ENCODE measurements around the gene ZNF831.

The ZNF831 gene

DNA sequence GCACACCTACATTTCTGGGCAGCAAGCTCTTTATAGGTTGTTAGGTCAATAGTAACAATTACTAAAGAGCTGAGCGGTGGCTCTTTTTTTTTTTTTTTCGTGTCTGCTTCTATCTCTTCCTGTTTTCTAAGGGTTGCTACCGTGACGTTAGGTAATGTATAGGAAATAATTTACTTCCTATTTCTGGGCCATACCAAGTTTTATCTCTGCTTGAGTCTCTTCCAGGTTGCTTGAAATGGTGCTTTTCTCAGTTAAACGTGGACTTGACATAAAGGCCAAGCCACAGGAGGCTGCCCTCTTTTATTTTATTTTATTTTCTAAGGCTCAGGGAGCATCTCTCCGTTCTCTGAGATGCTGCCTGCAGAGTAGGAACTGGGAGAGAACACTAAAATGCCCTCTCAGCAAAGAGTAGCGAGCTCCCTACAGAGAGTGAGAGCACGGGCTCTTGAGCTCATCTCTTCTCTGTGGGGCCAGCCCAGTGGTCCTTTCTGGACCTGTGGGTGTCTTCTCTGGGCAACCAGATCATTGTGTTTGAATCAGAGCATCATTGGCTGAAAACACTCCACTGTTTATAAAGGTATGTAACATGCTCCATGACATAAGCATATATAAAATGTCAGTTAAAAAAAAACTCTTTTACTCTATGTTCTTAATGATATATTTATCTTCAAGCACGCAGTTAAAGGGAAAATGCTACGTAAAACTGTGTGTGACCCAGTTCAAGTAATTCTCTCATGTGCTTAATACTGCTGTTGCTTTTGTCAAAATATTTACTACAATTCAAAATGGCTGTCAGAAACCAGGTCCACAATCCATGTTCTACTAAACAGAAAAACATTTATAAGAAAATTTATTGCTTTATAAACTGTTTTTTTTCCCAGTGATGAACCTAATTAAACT lies at the start of gene ZNF831:
TSS of gene ZNF831 (plus strand) at position 191 of the 900 bp plus-strand sequence. CDS start 27,199 bp downstream, outside the sequence.
- Mint-ChIP-seq H3K27ac (peak within 1 kb of the TSS; percentile 95), H3K27me3 (no peaks in the 10 kb centered on the region), H3K4me3 (peak within 1 kb of the TSS; percentile 80), H3K36me3 (peaks cover 26% of the 10 kb centered on the region), H3K9me3 (peaks cover 2% of the 10 kb centered on the region), H3K4me1 (peaks cover 92% of the 10 kb centered on the region)
- peak; percentile 59 for DNase-seq
- CTCF ChIA-PET, result interaction anchor here (0.6 to 3.6 kb wide), 7 partner anchors 11 to 76 kb away, joined by 3 to 16 read pairs (median 4); no protein-coding TSS in a partner anchor

DNA sequence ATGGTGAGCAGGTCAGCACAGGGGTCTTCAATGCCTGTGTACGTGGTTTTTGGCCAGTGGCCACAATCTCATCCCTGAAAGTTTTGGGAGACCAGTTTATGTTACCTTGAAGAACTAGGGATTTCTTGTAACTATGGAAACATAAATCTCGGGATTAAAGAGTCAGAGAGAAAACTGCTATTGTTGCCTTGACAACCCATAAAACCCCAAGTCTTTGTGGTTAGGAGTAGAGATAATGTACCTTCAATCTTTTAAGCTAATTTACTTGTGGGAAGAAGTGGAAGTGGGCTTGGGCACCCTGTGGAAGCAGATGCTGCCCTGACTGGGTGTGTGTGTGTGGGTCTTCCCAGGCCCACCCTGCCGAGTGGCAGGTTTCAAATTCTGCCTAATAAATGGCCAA lies 46.1 kb upstream of the ZNF831 start:
- Mint-ChIP-seq H3K27me3 (peaks cover 20% of the 10 kb centered on the region), H3K4me1 (peaks cover 44% of the 10 kb centered on the region), H3K9me3 (peaks cover 14% of the 10 kb centered on the region), H3K4me3 (no peak overlapping the region), H3K36me3 (peaks cover 2% of the 10 kb centered on the region), H3K27ac (no peak overlapping the region)
- no peak for DNase-seq
- CTCF ChIA-PET, result interaction anchor here (1.3 kb wide), 1 partner anchor 90 kb away, joined by 3 read pairs; no protein-coding TSS in a partner anchor

DNA sequence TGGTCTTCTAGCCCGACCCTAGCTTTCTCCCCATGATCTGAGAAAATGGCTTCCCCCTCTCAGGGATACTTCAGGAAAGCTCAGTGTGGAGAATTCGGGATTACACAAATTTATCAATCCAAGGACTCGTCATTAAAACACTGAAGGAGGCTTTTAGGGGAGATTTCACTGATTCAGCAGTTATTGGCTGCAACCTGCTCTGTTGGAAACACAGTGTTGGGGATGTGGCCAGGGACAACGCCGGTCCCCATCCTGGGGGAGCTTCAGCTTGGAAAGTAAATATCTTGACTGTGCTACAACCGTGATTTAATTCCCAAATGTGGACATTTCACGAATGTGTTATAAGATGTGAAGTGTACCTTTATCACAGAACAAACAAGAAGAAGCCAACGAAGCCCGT lies 44.8 kb upstream of the ZNF831 start:
- CTCF ChIA-PET, result interaction anchor here (1.0 kb wide), 1 partner anchor 54 kb away, joined by 3 read pairs; no protein-coding TSS in a partner anchor
- Mint-ChIP-seq H3K36me3 (peaks cover 2% of the 10 kb centered on the region), H3K4me3 (no peak overlapping the region), H3K4me1 (peaks cover 57% of the 10 kb centered on the region), H3K27ac (no peak overlapping the region), H3K9me3 (peaks cover 14% of the 10 kb centered on the region), H3K27me3 (peaks cover 11% of the 10 kb centered on the region)
- no peak for DNase-seq

DNA sequence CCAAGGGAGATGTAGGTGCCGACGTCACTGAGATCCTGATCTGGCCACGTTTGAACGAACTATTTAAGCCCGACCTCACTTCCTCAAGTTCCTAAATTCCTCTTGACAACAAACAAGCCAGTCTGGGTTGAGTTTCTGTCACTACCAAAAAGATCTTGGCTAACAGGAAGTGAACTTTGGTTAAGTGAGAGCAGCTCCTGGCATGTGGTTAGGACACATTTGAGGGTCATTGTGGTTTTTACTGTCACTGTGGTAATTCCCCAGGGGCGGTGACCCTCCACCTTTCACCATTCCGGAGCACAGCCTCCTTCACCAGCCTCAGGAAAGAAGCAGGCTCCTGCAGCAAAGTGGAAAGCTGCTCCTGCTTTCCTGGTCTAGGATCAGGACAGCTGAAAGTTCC lies 43.1 kb upstream of the ZNF831 start:
- H3K9me3 Mint-ChIP-seq, result peaks cover 14% of the 10 kb centered on the region
- CTCF ChIA-PET, result interaction anchor here (0.8 to 1.2 kb wide), 3 partner anchors 33 to 87 kb away, joined by 3 to 4 read pairs (median 3); no protein-coding TSS in a partner anchor
- H3K4me3 Mint-ChIP-seq, result no peak overlapping the region
- H3K36me3 Mint-ChIP-seq, result peaks cover 2% of the 10 kb centered on the region
- H3K4me1 Mint-ChIP-seq, result peaks cover 63% of the 10 kb centered on the region
- no peak overlapping the region for H3K27ac Mint-ChIP-seq
- H3K27me3 Mint-ChIP-seq, result peaks cover 11% of the 10 kb centered on the region
- peak; percentile 45 for DNase-seq

DNA sequence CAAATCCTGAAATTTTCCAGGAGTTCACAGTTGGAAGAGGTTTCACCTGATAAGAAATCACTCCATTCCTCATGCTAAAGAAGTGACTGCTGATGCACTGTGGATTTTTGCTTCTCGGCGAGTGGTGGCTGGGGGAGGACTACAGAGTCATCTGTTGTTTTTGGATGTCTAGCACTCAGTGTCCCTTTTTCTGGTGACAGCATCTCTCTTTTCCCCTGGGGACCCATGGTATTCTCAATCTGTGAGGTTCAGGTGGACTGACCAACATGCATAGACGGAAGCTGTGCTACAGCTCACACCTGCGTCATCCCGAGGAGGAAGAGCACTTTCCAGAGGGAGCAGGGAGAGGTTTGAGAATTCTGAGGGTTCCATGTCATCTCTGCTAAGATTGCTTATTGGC lies 42.7 kb upstream of the ZNF831 start:
- peak overlapping the region; percentile 96 for H3K27ac Mint-ChIP-seq
- peaks cover 2% of the 10 kb centered on the region for H3K36me3 Mint-ChIP-seq
- no peak for DNase-seq
- peaks cover 63% of the 10 kb centered on the region for H3K4me1 Mint-ChIP-seq
- H3K9me3 Mint-ChIP-seq, result peaks cover 14% of the 10 kb centered on the region
- H3K27me3 Mint-ChIP-seq, result peaks cover 11% of the 10 kb centered on the region
- no peak overlapping the region for H3K4me3 Mint-ChIP-seq
- CTCF ChIA-PET, result interaction anchor here (0.8 to 1.2 kb wide), 4 partner anchors 31 to 86 kb away, joined by 3 to 4 read pairs (median 3); no protein-coding TSS in a partner anchor

DNA sequence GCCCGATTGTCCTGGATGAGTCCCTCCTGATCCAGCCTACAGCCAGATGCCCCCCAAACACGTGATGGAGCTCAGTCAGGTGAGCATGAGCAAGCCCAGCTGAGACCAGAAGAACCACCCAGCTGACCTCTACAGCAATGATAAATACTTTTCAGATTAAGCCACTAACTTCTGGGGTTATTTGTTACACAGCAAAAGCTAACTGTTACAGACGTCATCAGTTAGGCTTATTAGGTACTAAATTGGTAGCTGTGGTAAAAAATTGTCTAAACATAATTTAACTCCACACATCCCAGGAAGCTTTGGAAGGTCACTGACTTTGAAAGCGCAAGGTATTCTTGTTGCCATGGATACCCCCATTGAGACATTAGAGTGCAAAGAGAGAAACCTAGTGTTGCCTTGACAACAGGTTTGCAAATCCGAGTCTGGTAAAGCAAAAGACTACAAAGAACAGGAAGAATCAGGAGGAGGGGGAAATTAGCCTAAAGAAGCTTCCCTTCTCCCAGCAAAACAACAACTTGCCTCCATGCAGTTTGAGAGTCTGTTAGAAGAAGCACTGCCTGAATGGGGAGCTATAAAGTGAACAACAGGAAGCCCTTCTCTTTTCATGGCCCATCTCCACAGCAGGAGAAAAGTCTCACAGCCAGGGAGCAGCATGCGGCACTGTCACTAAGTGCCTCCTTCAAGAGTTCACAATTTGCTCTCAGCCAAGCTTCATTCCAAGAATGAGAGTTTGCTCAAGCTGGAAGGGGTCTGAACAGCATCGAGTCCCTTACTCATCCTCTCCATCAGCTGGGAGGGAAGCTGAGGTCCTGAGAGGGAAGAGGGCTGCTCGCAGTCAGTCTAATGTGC lies 41.7 kb upstream of the ZNF831 start:
- CTCF ChIA-PET, result interaction anchor here (0.6 to 2.9 kb wide), 15 partner anchors 12 to 85 kb away, joined by 3 to 29 read pairs (median 4); partner anchors contain the start of gene ZNF831
- H3K4me3 Mint-ChIP-seq, result no peak overlapping the region
- peaks cover 68% of the 10 kb centered on the region for H3K4me1 Mint-ChIP-seq
- H3K27ac Mint-ChIP-seq, result peak overlapping the region; percentile 96
- peaks cover 7% of the 10 kb centered on the region for H3K27me3 Mint-ChIP-seq
- DNase-seq, result peak; percentile 30
- H3K36me3 Mint-ChIP-seq, result peaks cover 2% of the 10 kb centered on the region
- peaks cover 7% of the 10 kb centered on the region for H3K9me3 Mint-ChIP-seq

DNA sequence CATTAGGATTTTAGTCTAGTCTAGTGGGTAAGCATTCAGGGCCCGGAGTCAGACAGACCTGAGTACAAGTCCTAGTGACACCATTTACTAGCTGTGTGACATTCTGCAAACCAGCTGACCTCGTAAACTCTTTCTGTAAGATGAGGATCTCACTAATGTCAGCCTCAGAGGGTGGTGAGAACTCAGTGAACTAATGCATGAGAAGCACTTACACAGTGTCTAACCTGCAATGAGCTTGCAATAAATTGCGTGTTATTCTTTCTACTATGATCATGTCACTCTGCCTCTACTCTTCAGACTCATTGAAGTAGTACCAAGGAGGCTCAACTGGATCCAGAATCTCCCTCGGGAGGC lies 41.1 kb upstream of the ZNF831 start:
- Mint-ChIP-seq H3K36me3 (peaks cover 2% of the 10 kb centered on the region), H3K27me3 (peaks cover 7% of the 10 kb centered on the region), H3K27ac (peak overlapping the region; percentile 96), H3K4me3 (peak overlapping the region; percentile 60), H3K4me1 (peaks cover 64% of the 10 kb centered on the region), H3K9me3 (peaks cover 7% of the 10 kb centered on the region)
- DNase-seq, result no peak
- CTCF ChIA-PET, result interaction anchor here (0.7 to 2.9 kb wide), 14 partner anchors 19 to 91 kb away, joined by 3 to 29 read pairs (median 4); partner anchors contain the start of gene ZNF831

DNA sequence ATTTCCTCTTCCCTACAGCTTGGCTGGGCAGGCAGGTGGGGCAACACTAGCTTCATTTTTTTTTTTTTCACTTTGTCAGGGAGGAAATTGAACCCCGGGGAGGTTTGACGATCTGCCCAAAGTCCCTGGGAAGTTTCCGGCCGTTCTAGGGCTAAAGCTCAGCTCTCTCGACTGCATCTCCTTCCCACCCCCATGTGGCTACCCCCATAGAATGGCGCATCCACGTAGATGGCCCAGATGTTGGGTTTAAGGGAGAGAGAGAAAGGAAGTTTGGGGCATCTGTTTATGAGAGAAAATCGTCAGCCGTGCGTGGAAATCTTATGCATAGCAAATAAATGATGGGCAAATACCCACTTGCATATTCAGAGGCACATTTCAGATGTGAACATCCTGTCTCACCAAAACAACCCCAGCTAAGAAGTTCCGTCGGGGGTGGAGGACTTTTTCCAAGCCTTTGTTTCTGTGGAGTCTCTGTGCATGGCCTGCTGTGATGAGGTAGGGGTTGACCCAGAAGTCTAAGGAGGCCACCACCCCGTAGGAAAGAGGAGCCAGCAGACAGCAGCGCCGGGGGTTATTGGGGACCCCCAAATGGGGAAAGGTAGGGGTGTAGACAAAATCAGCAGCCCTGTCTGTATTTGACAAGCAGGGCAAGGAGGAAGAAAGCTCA lies 40.5 kb upstream of the ZNF831 start:
- Mint-ChIP-seq H3K9me3 (peaks cover 7% of the 10 kb centered on the region), H3K4me1 (peaks cover 58% of the 10 kb centered on the region), H3K4me3 (peak overlapping the region; percentile 60), H3K27me3 (peaks cover 4% of the 10 kb centered on the region), H3K36me3 (peaks cover 2% of the 10 kb centered on the region), H3K27ac (peak overlapping the region; percentile 96)
- DNase-seq, result peak; percentile 55
- CTCF ChIA-PET, result interaction anchor here (0.7 to 2.9 kb wide), 11 partner anchors 20 to 90 kb away, joined by 3 to 29 read pairs (median 4); partner anchors contain the start of gene ZNF831

DNA sequence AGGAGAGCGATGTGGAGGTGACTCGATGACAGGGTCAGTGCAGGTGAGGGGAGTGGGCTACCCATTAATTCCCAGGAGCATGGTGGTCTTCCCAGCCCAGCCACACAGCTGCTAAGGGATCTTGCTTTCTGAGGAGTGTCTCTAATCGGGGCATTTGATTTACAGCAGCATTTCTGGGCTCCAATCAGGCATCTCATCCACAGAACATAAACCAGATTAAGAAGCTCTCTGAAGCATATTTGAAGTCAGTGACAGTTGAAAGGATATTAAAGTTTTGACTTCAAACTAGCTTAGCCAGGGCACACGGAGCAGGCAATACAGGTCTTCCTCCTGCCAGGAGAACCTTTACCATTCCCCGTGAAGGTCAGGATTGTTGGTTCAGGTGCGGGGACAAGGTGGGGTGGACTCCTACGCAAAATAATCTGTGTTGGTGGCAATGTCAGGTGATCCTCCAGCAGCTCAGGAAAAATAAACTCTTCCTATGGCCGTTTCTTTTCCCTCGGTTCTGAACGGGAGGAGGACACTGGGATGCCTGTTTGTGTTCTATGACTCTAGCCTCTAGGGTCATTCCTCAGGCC lies 39.9 kb upstream of the ZNF831 start:
- Mint-ChIP-seq H3K4me1 (peaks cover 55% of the 10 kb centered on the region), H3K27ac (peak overlapping the region; percentile 96), H3K9me3 (peaks cover 7% of the 10 kb centered on the region), H3K36me3 (peaks cover 2% of the 10 kb centered on the region), H3K27me3 (no peaks in the 10 kb centered on the region), H3K4me3 (peak overlapping the region; percentile 60)
- CTCF ChIA-PET, result interaction anchor here (1.4 to 2.9 kb wide), 6 partner anchors 20 to 83 kb away, joined by 3 to 29 read pairs (median 10); no protein-coding TSS in a partner anchor
- DNase-seq, result no peak

DNA sequence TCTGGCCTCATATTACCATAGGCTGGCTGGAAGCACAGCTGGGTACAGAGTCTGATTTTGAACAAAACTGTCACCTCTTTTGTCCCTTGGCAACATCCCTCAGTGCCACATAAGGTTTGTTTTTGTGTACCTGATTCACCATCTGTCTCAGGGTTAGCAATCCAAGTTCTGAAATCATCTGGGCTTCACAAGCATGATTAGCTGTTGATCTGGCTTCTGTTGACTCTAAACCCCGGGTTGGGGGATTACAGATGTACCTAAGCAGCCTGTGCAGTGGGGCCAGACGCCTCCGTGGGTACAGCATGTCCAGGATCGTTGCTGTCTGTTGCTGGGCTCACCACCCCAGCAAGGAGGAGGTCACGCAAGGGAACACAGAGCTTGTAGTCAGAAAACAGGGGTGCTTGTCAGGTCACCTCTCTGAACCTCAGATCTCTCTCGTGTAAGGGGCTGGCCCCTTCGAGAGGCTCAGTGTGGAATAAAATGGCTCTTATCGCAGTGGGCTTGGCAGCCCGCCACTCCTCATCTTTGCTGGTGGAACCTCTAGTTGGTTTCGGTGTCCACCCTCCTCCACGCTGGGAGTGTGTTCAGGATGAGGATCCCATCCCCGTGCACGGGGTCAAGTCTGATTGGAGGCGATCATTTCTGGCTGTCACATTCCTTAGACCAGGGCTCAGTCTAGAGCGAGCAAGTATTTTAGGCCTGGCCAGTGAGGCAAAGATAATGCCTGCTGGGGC lies 39.2 kb upstream of the ZNF831 start:
- CTCF ChIA-PET, result interaction anchor here (1.4 to 2.9 kb wide), 2 partner anchors 35 to 83 kb away, joined by 3 to 29 read pairs; no protein-coding TSS in a partner anchor
- Mint-ChIP-seq H3K4me3 (no peak overlapping the region), H3K4me1 (peaks cover 54% of the 10 kb centered on the region), H3K36me3 (peaks cover 2% of the 10 kb centered on the region), H3K9me3 (peaks cover 7% of the 10 kb centered on the region), H3K27me3 (no peaks in the 10 kb centered on the region), H3K27ac (peak overlapping the region; percentile 46)
- DNase-seq, result no peak

DNA sequence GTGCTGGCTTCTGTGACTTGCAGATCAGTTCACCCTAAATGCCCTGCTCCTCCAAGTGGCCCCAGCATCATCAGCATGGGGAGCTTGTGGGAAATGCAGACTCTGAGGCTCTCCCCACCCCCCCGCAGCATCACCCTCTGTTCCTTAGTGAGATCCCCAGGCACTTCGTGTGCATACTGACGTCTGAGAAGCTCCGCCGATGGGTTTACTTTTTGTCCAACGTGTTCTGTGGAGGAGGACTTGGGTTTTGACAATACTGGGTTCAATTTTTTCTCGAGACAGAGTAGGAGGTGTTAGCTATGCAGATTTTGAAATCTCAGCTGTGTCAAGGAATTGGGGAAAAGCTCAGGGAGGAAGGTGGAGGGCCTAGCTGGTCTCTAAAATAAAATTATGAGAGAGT lies 38.3 kb upstream of the ZNF831 start:
- CTCF ChIA-PET, result no interaction called here
- Mint-ChIP-seq H3K4me3 (no peak overlapping the region), H3K27me3 (no peaks in the 10 kb centered on the region), H3K27ac (peak overlapping the region; percentile 5), H3K36me3 (peaks cover 2% of the 10 kb centered on the region), H3K9me3 (peaks cover 7% of the 10 kb centered on the region), H3K4me1 (peaks cover 46% of the 10 kb centered on the region)
- no peak for DNase-seq

DNA sequence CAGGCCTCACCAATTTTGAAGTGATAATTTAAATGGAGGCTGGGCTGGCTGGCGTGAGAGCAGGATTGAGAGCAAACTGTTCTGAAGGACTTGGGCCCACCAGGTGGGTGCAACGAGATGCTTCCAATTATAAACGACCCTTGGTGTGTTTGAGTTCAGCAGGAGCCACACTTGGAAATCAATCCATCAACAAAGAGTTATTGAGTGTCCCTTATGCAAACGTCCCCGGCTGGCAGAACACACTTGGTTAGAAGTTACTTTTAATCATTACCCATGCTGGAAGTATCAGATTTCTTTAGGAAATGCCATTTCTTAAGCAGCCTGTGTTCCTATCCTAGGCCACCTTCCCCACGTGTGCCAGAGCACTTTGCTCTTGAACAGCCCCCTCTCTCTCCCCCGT lies 37.8 kb upstream of the ZNF831 start:
- Mint-ChIP-seq H3K27ac (no peak overlapping the region), H3K36me3 (peaks cover 2% of the 10 kb centered on the region), H3K4me3 (no peak overlapping the region), H3K9me3 (peaks cover 7% of the 10 kb centered on the region), H3K27me3 (no peaks in the 10 kb centered on the region), H3K4me1 (peaks cover 41% of the 10 kb centered on the region)
- DNase-seq, result no peak
- CTCF ChIA-PET, result no interaction called here

Data from activated naive CD4-positive, alpha-beta T cell treated with anti-CD3 and anti-CD28 coated beads, Interleukin-2, amount 10 ng/mL, durations not matched to agents 7 days and 5 days (primary cell).